Spleen (tissue), 11 donors: ENCODE results near the gene PPP2R5C. TPM values are rescaled to one million over a fixed set of nuclear protein-coding genes. Genes with fewer than 3 reads are reported as not detected.
A peak's percentile ranks its signal among the peaks of the same experiment; 100 is the strongest.

ENCODE experiments used
- DNase-seq: peaks from one replicate; pipeline ENCODE4 v3.0.0-alpha.2; 2020
- H3K27ac ChIP-seq, 8 donors: fragments of 200-600 bp; sonication (generic) in 7 of 8; 1 replicate in 4 of 8; 2 replicates in 4 of 8; pipeline versions ENCODE4 v1.5.0 to v1.8.0; 2016 to 2021; ENCODE audit warnings: inconsistent platforms in 4 of 8, mild to moderate bottlenecking in 4 of 8, moderate library complexity in 1 of 8
- H3K27me3 ChIP-seq, 7 donors: fragments of 200-600 bp; sonication (generic) in 6 of 7; replicated peaks in 1 of 7; 1 replicate in 4 of 7; 2 replicates in 3 of 7; pipeline versions ENCODE4 v1.5.0 to v1.8.0; 2016 to 2021; ENCODE audit warnings: inconsistent platforms in 3 of 7, mild to moderate bottlenecking in 1 of 7
- H3K36me3 ChIP-seq, 6 donors: fragments of 200-600 bp; sonication (generic) in 5 of 6; 1 replicate in 4 of 6; 2 replicates in 2 of 6; pipeline versions ENCODE4 v1.5.0 to v1.8.0; 2016 to 2021; ENCODE audit warnings: inconsistent platforms in 2 of 6
- H3K4me1 ChIP-seq, 6 donors: fragments of 200-600 bp; sonication (generic) in 5 of 6; 1 replicate in 3 of 6; 2 replicates in 3 of 6; pipeline versions ENCODE4 v1.5.0 to v1.8.0; 2016 to 2021; ENCODE audit warnings: inconsistent platforms in 3 of 6
- H3K4me3 ChIP-seq, 8 donors: fragments of 200-600 bp; sonication (generic) in 7 of 8; 1 replicate in 4 of 8; 2 replicates in 4 of 8; pipeline versions ENCODE4 v1.5.0 to v1.8.0; 2016 to 2021; ENCODE audit warnings: inconsistent platforms in 4 of 8, mild to moderate bottlenecking in 4 of 8, moderate library complexity in 2 of 8
- H3K9me3 ChIP-seq, 8 donors: fragments of 200-600 bp; sonication (generic) in 7 of 8; 1 replicate in 4 of 8; 2 replicates in 4 of 8; pipeline versions ENCODE4 v1.5.0 to v1.8.0; 2016 to 2021; ENCODE audit warnings: inconsistent platforms in 4 of 8
- POLR2A ChIP-seq, 3 donors: fragments of 450-650 bp; IDR thresholded peaks; one replicate each; pipeline ENCODE4 v1.5.1; 2017; ENCODE audit warnings: antibody characterized with exemption in 3 of 3, mild to moderate bottlenecking in 1 of 3
- POLR2AphosphoS5 ChIP-seq, 3 donors: sonication (generic); formaldehyde crosslinking; IDR thresholded peaks; one replicate each; pipeline ENCODE4 v1.5.1; 2017; ENCODE audit warnings: antibody characterized with exemption in 3 of 3
- WGBS, 5 donors: extraction: QIAGEN DNeasy Blood & Tissue Kit in 3 of 5; methylation state at CpG; one replicate each; pipeline versions ENCODE4 v1.1.5 to v1.1.7; 2013 to 2018; 5-methylcytosine and 5-hydroxymethylcytosine counted together
- intact Hi-C: fragments of 100-400 bp; cut with DNase I; formaldehyde crosslinking; loops from one replicate; pipeline ENCODE4 v1.15.0; 2023; ENCODE audit warnings: low total_unique reads
- polyA plus RNA-seq, 3 donors: library from polyadenylated mRNA; stranded (reverse); fragments of 200-250 nt; gene quantifications; one replicate each; pipeline ENCODE4 v1.2.1, GENCODE V29; 2013
- total RNA-seq, 7 donors: library from RNA; depleted of rRNA in 3 of 7; stranded (reverse); fragments of >200 nt in 3 of 7; fragmentation: NEBNext Ultra II Directional in 4 of 7; extraction: Animal tissue kit (Norgen Biotek cat#: 25700) in 4 of 7; gene quantifications; one replicate each; pipeline versions ENCODE4 v1.1.0 to v1.2.1, GENCODE V29; 2016 to 2021
- TF ChIP-seq, protein P1 (sequence below), 11 experiments: fragments of 200-600 bp in 7 of 11; fragments of 450-650 bp in 4 of 11; sonication (generic) in 4 of 11; IDR thresholded peaks in 8 of 11; conservative IDR thresholded peaks in 3 of 11; 1 replicate in 7 of 11; 2 replicates in 4 of 11; pipeline versions ENCODE4 v1.4.0 to v1.8.0; 2016 to 2021; ENCODE audit warnings: antibody characterized with exemption in 11 of 11, inconsistent platforms in 4 of 11, mild to moderate bottlenecking in 1 of 11
- donor health status: healthy with polysubstance abuse.
- donor health status: DM: no; HTN: no; CAD: no; lungs with moderate emphysema.
- donor health status: DM: no; HTN: no; CAD: no.
- donor health status: Bipolar disorder and iron deficiency.
- donor health status: healthy.
- donor health status: DM: no; HTN: no; CAD: no.
- donor health status: DM: yes; HTN: yes; CAD: no.

PPP2R5C gene
- total and polyA plus RNA-seq, 10 donors: 80.8 to 322 (median 198) TPM

DNA sequence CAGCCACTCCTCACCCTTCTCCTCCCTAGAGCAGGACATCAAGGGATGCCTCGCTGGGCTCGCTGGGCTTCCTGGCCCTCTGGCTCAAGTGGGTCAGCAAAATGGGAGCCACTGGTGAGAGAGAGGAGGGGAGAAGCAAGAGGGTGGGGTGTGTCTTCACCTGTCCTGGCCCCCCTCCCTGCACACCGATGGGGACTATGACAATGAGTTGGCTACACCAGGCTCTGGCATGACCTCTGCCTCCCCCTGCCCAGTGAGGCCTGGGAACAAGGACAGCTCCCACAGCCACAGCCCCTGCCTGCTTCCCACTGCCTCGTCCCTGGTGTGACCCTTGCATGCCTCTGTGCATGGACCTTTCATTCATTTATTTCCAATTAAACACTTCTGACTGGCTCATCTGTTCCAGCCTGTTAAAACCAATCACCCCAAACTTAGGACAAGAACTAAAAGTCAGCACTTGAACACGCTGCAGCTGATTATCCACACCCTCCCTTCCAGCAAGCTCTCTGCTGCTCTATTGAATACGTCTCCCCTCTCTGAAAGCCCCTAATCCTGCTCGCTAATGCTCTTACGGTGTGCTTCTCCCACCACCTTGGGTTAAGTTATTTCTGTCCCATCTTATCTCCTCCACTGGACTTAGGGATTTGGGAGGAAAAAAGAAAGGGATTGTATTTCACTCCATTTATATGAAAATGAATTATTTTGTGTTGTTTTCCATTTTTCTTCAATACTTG lies 5.8 kb upstream of the PPP2R5C start:
- TF ChIP-seq POLR2A (IDR thresholded peaks at IDR 0.05) (no peak), POLR2AphosphoS5 (IDR thresholded peaks at IDR 0.05) (no peak)
- TF ChIP-seq, protein P1, sequence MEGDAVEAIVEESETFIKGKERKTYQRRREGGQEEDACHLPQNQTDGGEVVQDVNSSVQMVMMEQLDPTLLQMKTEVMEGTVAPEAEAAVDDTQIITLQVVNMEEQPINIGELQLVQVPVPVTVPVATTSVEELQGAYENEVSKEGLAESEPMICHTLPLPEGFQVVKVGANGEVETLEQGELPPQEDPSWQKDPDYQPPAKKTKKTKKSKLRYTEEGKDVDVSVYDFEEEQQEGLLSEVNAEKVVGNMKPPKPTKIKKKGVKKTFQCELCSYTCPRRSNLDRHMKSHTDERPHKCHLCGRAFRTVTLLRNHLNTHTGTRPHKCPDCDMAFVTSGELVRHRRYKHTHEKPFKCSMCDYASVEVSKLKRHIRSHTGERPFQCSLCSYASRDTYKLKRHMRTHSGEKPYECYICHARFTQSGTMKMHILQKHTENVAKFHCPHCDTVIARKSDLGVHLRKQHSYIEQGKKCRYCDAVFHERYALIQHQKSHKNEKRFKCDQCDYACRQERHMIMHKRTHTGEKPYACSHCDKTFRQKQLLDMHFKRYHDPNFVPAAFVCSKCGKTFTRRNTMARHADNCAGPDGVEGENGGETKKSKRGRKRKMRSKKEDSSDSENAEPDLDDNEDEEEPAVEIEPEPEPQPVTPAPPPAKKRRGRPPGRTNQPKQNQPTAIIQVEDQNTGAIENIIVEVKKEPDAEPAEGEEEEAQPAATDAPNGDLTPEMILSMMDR (IDR thresholded peaks at IDR 0.05 in 8 of 11, conservative IDR thresholded peaks at IDR 0.05 in 3 of 11): no peak

DNA sequence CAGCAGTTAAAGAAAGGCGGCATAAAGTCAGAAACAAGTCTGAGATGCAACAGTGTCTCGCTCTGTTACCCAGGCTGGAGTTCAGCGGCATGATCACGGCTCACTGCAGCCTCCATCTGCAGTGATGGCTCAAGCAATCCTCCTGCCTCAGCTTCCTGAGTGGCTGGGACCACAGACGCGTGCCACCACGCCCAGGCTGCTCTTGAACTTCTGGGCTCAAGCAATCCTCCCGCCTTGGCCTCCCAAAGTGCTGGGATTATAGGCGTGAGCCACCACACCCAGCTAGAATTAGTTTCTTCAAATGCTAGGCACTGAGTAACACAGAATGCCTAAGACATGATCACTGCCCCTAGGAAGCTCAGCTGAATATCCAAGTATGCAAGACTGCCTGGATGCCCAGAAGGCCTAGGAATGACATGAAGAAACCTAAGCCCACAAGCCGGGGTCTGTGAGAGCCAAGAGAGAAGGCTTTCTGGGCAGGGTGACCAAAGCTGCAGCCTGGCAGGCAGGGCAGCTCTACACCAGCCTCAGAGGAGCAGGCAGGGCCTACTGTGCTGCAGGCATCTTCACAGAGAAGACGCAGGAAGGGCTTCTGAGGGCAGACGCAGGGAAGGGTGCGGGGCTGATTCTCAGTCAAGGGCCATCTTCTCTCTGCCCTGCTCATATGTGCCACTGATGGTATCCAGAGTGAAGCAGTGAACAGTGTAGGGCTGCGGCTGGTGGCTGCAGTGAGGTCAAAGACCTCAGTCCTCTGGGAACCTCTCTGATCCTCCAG lies 4.3 kb upstream of the PPP2R5C start:
- Histone ChIP-seq H3K4me1 (peaks cover 3 to 10% (median 8%) of the 10 kb centered on the region in 6 donors), H3K9me3 (peaks cover 0 to 12% (median 3%) of the 10 kb centered on the region in 8 donors), H3K4me3 (no peak overlapping the region), H3K36me3 (no peaks in the 10 kb centered on the region), H3K27ac (no peak overlapping the region), H3K27me3 (peaks cover 0 to 12% (median 0%) of the 10 kb centered on the region in 7 donors)
- intact Hi-C loops: no loop called here
- WGBS, 5 donors: 88 to 93% (median 89%) methylated on average over 13 to 14 of the region's 14 CpGs
- TF ChIP-seq POLR2AphosphoS5 (IDR thresholded peaks at IDR 0.05) (no peak), POLR2A (IDR thresholded peaks at IDR 0.05) (no peak)
- TF ChIP-seq, protein P1 (IDR thresholded peaks at IDR 0.05 in 8 of 11, conservative IDR thresholded peaks at IDR 0.05 in 3 of 11): no peak
- DNase-seq: no peak

More for the DNA sequence above, 5.8 kb upstream of the PPP2R5C start:
- WGBS, 5 donors: 76 to 87% (median 84%) methylated on average over 7 to 8 of the region's 8 CpGs
- Histone ChIP-seq H3K27me3 (peaks cover 0 to 24% (median 0%) of the 10 kb centered on the region in 7 donors), H3K4me1 (peaks cover 3 to 8% (median 7%) of the 10 kb centered on the region in 6 donors), H3K36me3 (no peaks in the 10 kb centered on the region), H3K27ac (no peak overlapping the region), H3K9me3 (peaks cover 0 to 12% (median 3%) of the 10 kb centered on the region in 8 donors), H3K4me3 (no peak overlapping the region)
- DNase-seq: peak; percentile 62
- intact Hi-C loops: no loop called here

DNA sequence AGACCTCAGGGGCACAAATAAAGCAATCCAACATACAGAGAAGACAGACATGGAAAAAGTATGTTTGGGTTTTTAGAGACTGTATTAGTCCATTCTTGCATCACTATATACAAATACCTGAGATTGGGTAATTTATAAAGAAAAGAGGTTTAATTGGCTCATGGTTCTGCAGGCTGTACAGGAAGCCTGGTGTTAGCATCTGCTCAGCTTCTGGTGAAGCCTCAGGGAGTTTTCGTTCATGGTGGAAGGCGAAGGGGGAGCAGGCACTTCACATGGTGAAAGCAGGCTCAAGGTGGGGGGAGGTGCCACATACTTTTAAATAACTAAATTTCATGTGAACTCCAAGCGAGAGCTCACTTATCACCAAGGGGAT lies 3.7 kb upstream of the PPP2R5C start:
- no peak overlapping the region for H3K4me3 ChIP-seq
- WGBS, 5 donors: 90 to 97% (median 93%) methylated on average over 3 of the region's 3 CpGs
- intact Hi-C loops: no loop called here

More for the DNA sequence above, 3.7 kb upstream of the PPP2R5C start:
- H3K9me3 ChIP-seq: peaks cover 0 to 11% (median 3%) of the 10 kb centered on the region in 8 donors
- TF ChIP-seq POLR2AphosphoS5 (IDR thresholded peaks at IDR 0.05): no peak
- no peak for TF ChIP-seq POLR2A (IDR thresholded peaks at IDR 0.05)
- TF ChIP-seq, protein P1 (IDR thresholded peaks at IDR 0.05 in 8 of 11, conservative IDR thresholded peaks at IDR 0.05 in 3 of 11): no peak
- peaks cover 0 to 6% (median 0%) of the 10 kb centered on the region in 7 donors for H3K27me3 ChIP-seq
- H3K27ac ChIP-seq: no peak overlapping the region
- H3K4me1 ChIP-seq: peaks cover 4 to 15% (median 14%) of the 10 kb centered on the region in 6 donors
- DNase-seq: no peak
- no peaks in the 10 kb centered on the region for H3K36me3 ChIP-seq
